Activated T-cell treated with anti-CD3 and anti-CD28 coated beads, Interleukin-2, amount 50 U/mL, for 1 hour (primary cell): ENCODE measurements around the gene TAOK1.
"Not testable (repeated sequence)": the region's sequence is repeated elsewhere in the genome, so short reads cannot be mapped to it uniquely, and the experiment has no call there.

Experiments used
- DNase-seq: peaks from one replicate; pipeline ENCODE4 v3.0.0-alpha.2; 2020

TAOK1 gene

GRCh38 chr17:29449865-29450671 lies 59.9 kb downstream of the TAOK1 start:
- DNase-seq, result no peak

DNA sequence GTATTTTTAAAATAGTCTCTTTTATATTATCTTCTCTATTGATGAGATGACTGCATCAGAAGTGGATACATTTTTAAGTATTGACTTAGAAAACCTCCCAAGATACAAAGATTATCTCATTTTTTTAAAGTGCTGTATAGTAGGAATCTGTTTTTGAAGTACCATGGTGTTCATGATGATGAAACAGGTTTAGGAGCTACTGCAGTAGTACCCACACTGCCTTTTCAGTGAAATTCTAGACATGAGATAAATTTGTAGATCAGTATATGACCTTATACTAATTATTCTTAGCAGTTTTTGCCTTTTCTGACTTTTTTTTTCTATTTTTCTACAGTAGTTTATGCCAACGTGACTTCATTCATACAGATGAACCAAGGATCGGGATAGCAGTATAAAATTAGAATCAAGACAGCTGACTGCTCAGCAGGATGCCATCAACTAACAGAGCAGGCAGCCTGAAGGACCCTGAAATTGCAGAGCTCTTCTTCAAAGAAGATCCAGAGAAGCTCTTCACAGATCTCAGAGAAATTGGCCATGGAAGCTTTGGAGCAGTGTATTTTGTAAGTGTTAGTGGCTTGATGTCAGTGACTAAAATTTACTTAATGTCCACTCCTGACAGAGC lies 61.1 kb downstream of the TAOK1 start:
- DNase-seq, result no peak

DNA sequence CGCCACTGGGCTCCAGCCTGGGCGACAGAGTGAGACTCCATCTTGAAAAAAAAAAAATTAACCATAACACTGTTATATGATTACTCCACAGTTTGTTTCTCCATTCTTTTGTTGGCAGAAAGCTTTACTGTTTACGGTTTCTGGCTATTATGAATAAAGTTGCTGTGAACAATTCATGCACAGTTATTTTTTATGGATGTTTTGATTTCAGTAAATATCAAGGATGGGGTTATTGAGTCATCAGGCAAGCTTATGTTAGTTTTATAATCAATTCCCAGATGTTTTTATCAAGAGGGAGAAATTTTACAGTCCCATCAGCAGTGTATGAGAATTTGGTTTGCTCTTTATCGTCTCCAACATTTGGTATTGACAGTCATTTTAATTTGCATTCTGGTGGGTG lies 67.9 kb downstream of the TAOK1 start:
- no peak for DNase-seq

- DNase-seq, result no peak
Observed at GRCh38 chr17:29461483-29462206, 71.5 kb downstream of the TAOK1 start.

- no peak for DNase-seq
Observed at GRCh38 chr17:29469276-29469675, 79.1 kb downstream of the TAOK1 start.

DNA sequence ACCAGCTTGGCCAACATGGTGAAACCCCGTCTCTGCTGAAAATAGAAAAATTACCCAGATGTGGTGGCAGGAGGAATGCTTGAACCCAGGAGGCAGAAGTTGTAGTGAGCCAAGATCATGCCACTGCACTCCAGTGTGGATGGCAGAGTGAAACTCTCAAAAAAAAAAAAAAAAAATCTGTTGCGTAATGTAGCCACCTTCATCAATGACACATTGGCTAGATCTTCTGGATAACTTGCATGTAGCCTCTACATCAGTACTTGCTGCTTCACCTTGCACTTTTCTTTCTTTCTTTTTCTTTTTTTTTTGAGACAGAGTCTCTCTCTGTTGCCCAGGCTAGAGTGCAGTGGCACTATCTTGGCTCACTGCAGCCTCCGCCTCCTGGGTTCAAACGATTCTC lies 83.3 kb downstream of the TAOK1 start:
- not testable (repeated sequence) for DNase-seq

DNA sequence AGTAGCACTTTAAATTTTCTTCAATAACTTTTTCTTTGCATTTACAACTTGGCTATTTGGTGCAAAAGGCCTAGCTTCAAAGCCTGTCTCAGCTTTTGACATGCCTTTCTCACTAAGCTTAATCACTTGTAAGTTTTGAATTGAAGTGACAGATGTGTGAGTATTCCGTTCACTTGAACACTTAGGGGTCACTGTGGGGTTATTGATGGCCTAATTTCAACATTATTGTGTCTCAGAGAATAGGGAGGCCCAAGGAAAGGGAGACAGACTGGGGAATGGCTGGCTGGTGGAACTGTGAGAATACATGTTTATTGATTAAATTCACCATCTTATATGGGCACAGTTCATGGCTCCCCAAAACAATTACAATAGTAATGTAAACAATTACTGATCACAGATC lies 84.1 kb downstream of the TAOK1 start:
- DNase-seq, result no peak

GRCh38 chr17:29475891-29476290 lies 85.7 kb downstream of the TAOK1 start:
- no peak for DNase-seq

- not testable (repeated sequence) for DNase-seq
Observed at GRCh38 chr17:29480249-29480928, 90.2 kb downstream of the TAOK1 start.

- no peak for DNase-seq
Observed at GRCh38 chr17:29483503-29483902, 93.3 kb downstream of the TAOK1 start.

GRCh38 chr17:29495011-29495410 lies 104.8 kb downstream of the TAOK1 start:
- no peak for DNase-seq

- no peak for DNase-seq
Observed at GRCh38 chr17:29504711-29505110, 114.5 kb downstream of the TAOK1 start.

DNA sequence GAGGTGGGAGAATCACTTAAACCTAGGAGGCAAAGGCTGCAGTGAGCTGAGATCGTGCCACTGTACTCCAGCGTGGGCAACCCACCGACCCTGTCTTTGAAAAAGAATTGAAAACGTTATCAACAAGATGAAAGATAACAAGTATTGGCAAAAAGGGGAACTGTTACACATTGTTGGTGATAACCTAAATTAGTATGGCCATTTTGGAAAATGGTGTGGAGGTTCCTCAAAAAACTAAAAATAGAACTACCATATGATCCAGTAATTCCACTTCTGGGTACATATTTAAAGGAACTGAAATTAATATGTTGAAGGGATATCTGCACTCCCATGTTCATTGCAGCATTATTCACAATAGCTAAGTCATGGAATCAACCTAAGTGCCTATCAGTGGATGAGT lies 115.7 kb downstream of the TAOK1 start:
- no peak for DNase-seq

DNA sequence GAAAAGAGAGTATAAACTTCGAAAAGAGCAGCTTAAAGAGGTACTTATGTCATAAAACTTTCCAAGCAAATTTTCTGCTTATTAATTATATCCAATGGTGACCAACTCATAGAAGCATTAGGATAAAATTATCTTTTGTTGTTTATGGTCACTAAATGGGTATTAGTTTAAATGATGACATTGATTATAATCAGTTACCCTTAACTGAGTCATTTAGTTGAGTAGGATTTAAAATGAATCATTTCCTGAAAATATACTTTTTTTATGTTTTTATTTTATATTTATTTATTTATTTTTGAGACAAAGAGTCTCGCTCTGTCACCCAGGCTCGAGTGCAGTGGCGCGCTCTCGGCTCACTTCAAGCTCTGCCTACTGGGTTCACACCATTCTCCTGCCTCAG lies 120.8 kb downstream of the TAOK1 start:
- no peak for DNase-seq

GRCh38 chr17:29514792-29515191 lies 124.6 kb downstream of the TAOK1 start:
- DNase-seq, result no peak

GRCh38 chr17:29518359-29518758 lies 128.2 kb downstream of the TAOK1 start:
- DNase-seq, result no peak

DNA sequence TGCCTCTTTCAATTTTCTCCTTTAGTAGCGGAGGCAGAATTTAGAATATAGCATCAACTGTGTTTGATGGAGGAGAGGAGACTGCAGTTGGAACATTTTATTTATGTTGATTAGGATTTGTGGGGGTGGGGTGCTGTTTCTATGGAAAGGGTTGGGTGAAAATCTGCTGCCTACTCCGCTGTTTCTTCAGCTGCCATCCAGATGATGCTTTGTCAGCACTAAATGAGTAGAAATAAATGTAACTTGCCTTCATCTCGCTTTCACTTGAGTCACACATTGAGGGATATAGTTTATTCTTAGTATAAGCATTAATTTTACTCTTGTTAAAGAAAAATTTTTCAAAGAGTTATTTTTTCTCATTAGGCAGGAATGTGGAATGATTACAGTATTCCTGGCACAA lies 134.5 kb downstream of the TAOK1 start:
- no peak for DNase-seq

DNA sequence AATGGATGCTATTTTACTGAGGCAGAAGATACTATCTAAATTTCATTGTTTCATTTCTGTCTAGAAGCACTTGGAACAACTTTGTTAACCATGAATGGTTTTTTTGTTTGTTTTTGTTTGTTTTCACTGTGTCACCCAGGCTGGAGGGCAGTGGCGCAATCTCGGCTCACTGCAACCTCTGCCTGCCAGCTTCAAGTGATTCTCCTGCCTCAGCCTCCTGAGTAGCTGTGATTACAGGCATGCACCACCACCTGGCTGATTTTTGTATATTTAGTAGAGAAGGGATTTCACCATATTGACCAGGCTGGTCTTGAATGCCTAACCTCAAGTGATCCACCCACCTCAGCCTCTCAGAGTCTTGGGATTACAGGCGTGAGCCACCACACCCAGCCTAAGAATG lies 136.2 kb downstream of the TAOK1 start:
- no peak for DNase-seq

DNA sequence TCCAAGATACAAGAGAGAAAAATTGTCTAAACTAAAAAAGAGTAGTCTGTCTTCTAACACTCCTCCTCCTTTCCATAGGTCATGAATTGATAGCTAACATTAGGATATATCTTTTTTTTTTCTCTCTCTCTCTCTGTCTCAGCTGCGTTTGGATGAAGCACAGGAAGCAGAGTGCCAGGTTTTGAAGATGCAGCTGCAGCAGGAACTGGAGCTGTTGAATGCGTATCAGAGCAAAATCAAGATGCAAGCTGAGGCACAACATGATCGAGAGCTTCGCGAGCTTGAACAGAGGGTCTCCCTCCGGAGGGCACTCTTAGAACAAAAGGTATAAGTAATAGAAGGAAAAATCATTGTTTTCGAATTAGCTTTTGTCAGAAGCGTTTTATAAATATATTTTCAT lies 143.8 kb downstream of the TAOK1 start:
- no peak for DNase-seq

GRCh38 chr17:29544066-29544465 lies 153.9 kb downstream of the TAOK1 start:
- no peak for DNase-seq

GRCh38 chr17:29546085-29546484 lies 155.9 kb downstream of the TAOK1 start:
- no peak for DNase-seq

GRCh38 chr17:29546830-29547229 lies 156.7 kb downstream of the TAOK1 start:
- no peak for DNase-seq

- no peak for DNase-seq
Observed at GRCh38 chr17:29549177-29549923, 159.2 kb downstream of the TAOK1 start.
